Lung (tissue), 12 donors: ENCODE data around the gene C20orf173. TPM values are rescaled to one million over a fixed set of nuclear protein-coding genes. Genes with fewer than 3 reads are reported as not detected.

Source experiments
- ATAC-seq: fragments of 200-7000 bp; cut with Tn5 transposase; one replicate; pipeline ENCODE4 v1.9.1; 2020; ENCODE audit warnings: moderate number of reproducible peaks; ENCODE audit not compliant: insufficient read depth, low FRiP score
- DNase-seq, 3 donors: peaks; one replicate each; pipeline ENCODE4 v3.0.0-alpha.2; 2013 to 2017
- H3K27ac ChIP-seq, 2 donors: one replicate each; pipeline ENCODE4 v1.5.1; 2013; ENCODE audit warnings: mild to moderate bottlenecking in 2 of 2, moderate library complexity in 2 of 2, control low read depth in 1 of 2, inconsistent platforms in 1 of 2, low read depth in 1 of 2, low read length in 1 of 2
- H3K27me3 ChIP-seq, 3 donors: one replicate each; pipeline ENCODE4 v1.5.1; 2013; ENCODE audit warnings: low read length in 2 of 3; ENCODE audit not compliant: control insufficient read depth in 3 of 3, insufficient read depth in 3 of 3
- H3K36me3 ChIP-seq, 4 donors: one replicate each; pipeline ENCODE4 v1.5.1; 2013; ENCODE audit warnings: low read length in 4 of 4, mild to moderate bottlenecking in 1 of 4, moderate library complexity in 1 of 4; ENCODE audit not compliant: control insufficient read depth in 4 of 4, insufficient read depth in 4 of 4
- H3K4me1 ChIP-seq, 5 donors: one replicate each; pipeline ENCODE4 v1.5.1; 2013; ENCODE audit warnings: low read length in 5 of 5, mild to moderate bottlenecking in 2 of 5, moderate library complexity in 1 of 5; ENCODE audit not compliant: control insufficient read depth in 5 of 5, insufficient read depth in 5 of 5
- H3K4me3 ChIP-seq: one replicate; pipeline ENCODE4 v1.5.1; 2013; ENCODE audit warnings: mild to moderate bottlenecking, control low read depth, moderate library complexity
- H3K9ac ChIP-seq, 2 donors: one replicate each; pipeline ENCODE4 v1.5.1; 2013; ENCODE audit warnings: low read length in 2 of 2, control low read depth in 1 of 2; ENCODE audit not compliant: insufficient read depth in 1 of 2
- H3K9me3 ChIP-seq, 4 donors: one replicate each; pipeline ENCODE4 v1.5.1; 2013; ENCODE audit warnings: low read length in 3 of 4, mild to moderate bottlenecking in 1 of 4, moderate library complexity in 1 of 4; ENCODE audit not compliant: control insufficient read depth in 4 of 4, insufficient read depth in 3 of 4
- WGBS, 2 donors: extraction: QIAGEN DNeasy Blood & Tissue Kit; methylation state at CpG; one replicate each; pipeline ENCODE4 v1.1.7; 2013; 5-methylcytosine and 5-hydroxymethylcytosine counted together
- polyA plus RNA-seq, 2 donors: library from polyadenylated mRNA; stranded (reverse); fragments of 200-250 nt; gene quantifications; one replicate each; pipeline ENCODE4 v1.2.1, GENCODE V29; 2013
- total RNA-seq, 2 donors: library from RNA; depleted of rRNA in 1 of 2; stranded (reverse); fragments of >200 nt in 1 of 2; gene quantifications; one replicate each; pipeline ENCODE4 v1.2.1, GENCODE V29; 2014 to 2021
- TF ChIP-seq, protein P1 (sequence below): IDR thresholded peaks from 2 replicates; pipeline ENCODE4 v1.5.1; 2012; ENCODE audit warnings: mild to moderate bottlenecking; ENCODE audit errors: control extremely low read depth, extremely low read depth
- donor health status: control.
- donor health status: control.
- donor health status: Bipolar disorder and iron deficiency.
- donor health status: healthy.
- donor health status: DM: yes; HTN: yes; CAD: no.

C20orf173 gene
- total and polyA plus RNA-seq, 4 donors, result not detected

DNA sequence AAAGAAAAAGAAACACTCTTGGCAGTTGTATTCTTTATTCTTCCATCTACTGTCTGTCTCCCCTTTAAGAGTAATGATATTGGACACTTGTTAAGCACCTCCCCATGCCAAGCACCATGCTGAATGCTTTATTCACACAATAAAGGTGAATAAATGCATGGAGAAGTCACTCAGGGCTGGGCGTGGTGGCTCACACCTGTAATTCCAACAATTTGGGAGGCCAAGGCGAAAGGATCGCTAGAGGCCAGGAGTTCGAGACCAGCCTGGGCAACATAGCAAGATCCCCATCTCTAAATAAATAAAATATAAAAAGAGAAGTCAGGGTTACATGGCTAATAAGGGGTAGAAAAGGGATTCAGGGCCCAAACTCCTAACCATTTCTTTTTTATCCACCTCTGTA lies 42.0 kb downstream of the C20orf173 start:
- H3K4me3 ChIP-seq, result no peak overlapping the region
- no peak for ATAC-seq
- H3K27me3 ChIP-seq, result no peaks in the 10 kb centered on the region
- H3K27ac ChIP-seq, result no peak overlapping the region
- no peaks in the 10 kb centered on the region for H3K9me3 ChIP-seq
- TF ChIP-seq, protein P1, sequence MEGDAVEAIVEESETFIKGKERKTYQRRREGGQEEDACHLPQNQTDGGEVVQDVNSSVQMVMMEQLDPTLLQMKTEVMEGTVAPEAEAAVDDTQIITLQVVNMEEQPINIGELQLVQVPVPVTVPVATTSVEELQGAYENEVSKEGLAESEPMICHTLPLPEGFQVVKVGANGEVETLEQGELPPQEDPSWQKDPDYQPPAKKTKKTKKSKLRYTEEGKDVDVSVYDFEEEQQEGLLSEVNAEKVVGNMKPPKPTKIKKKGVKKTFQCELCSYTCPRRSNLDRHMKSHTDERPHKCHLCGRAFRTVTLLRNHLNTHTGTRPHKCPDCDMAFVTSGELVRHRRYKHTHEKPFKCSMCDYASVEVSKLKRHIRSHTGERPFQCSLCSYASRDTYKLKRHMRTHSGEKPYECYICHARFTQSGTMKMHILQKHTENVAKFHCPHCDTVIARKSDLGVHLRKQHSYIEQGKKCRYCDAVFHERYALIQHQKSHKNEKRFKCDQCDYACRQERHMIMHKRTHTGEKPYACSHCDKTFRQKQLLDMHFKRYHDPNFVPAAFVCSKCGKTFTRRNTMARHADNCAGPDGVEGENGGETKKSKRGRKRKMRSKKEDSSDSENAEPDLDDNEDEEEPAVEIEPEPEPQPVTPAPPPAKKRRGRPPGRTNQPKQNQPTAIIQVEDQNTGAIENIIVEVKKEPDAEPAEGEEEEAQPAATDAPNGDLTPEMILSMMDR, result no peak
- H3K9ac ChIP-seq, result no peak overlapping the region
- whole genome bisulfite sequencing, 2 donors, result 97 to 98% methylated on average over 4 of the region's 4 CpGs
- no peak for DNase-seq
- H3K4me1 ChIP-seq, result no peaks in the 10 kb centered on the region
- H3K36me3 ChIP-seq, result peaks cover 8 to 39% (median 25%) of the 10 kb centered on the region in 4 donors

DNA sequence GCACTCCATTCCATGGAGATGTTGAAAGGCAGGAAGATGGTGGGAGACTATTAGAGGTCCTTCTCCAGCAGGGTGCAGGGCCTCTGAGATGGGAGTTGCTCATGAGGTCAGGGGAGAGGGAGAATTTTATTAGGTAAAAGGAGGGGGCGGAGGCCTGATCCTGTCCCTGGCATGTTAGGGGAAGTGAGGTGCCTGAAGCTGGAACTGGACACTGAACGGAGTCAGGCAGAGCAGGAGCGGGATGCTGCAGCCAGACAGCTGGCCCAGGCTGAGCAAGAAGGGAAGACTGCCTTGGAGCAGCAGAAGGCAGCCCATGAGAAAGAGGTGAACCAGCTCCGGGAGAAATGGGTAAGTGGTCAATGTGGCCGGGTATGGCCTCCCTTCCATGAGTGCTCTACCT lies 49.7 kb downstream of the C20orf173 start:
- TF ChIP-seq, protein P1, result no peak
- ATAC-seq, result no peak
- no peak overlapping the region for H3K27ac ChIP-seq
- WGBS, 2 donors, result 97% methylated on average over 5 of the region's 5 CpGs
- H3K4me3 ChIP-seq, result no peak overlapping the region
- H3K9ac ChIP-seq, result no peak overlapping the region
- peaks cover 13 to 38% (median 36%) of the 10 kb centered on the region in 4 donors for H3K36me3 ChIP-seq
- no peaks in the 10 kb centered on the region for H3K4me1 ChIP-seq
- no peaks in the 10 kb centered on the region for H3K27me3 ChIP-seq
- no peak for DNase-seq
- no peaks in the 10 kb centered on the region for H3K9me3 ChIP-seq

DNA sequence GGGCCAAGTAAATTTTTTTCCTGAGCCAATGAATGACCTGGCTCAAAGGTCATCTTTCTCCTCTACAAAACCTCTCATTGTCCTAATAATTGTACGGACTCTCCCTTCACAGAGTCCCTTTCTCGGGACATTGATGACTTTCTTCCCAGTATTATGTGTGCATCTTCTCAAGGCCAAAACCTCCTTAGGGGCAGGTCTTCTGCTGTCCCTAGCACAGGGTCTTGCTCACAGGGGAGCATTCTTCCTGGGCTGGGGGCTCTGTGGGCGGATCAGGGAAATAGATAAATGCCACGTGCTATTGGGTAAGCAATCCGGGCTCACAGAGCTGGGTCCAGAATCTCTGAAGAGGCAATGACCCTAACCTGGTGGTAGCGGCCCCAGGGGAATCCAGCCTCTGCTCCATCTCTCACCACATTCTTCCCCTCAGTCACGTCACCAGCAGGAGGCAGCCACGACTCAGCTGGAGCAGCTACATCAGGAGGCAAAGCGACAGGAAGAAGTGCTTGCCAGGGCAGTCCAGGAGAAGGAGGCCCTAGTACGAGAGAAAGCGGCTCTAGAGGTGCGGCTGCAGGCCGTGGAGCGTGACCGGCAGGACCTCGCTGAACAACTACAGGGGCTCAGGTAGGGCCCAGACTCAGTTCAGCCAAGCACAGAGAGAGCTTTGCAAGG lies 50.5 kb downstream of the C20orf173 start:
- Histone ChIP-seq H3K36me3 (peaks cover 8 to 40% (median 38%) of the 10 kb centered on the region in 4 donors), H3K9ac (no peak overlapping the region), H3K27me3 (no peaks in the 10 kb centered on the region), H3K4me1 (no peaks in the 10 kb centered on the region), H3K27ac (no peak overlapping the region), H3K9me3 (no peaks in the 10 kb centered on the region), H3K4me3 (no peak overlapping the region)
- ATAC-seq (no peak), DNase-seq (no peak)
- WGBS, 2 donors, result 86 to 89% methylated on average over 16 of the region's 16 CpGs
- TF ChIP-seq, protein P1, result no peak

Other genes with a start within 250 kb of the C20orf173 start
- 100 to 1,000 TPM in 1 of 2 donors, 10 to 100 TPM in 1; 47.8 to 119 TPM for gene EIF6, start 244.9 kb downstream of the C20orf173 start, total RNA-seq
- 100 to 1,000 TPM; 118 to 191 TPM for gene EIF6, start 244.9 kb downstream of the C20orf173 start, polyA plus RNA-seq
- gene FAM83C, start 237.2 kb downstream of the C20orf173 start, total RNA-seq, result not detected
- gene FAM83C, start 237.2 kb downstream of the C20orf173 start, polyA plus RNA-seq, result not detected
- 10 to 100 TPM; 39.8 to 46.8 TPM for gene UQCC1, start 117.7 kb downstream of the C20orf173 start, total RNA-seq
- 10 to 100 TPM; 20.8 to 26.3 TPM for gene UQCC1, start 117.7 kb downstream of the C20orf173 start, polyA plus RNA-seq
- 1 to 10 TPM in 1 of 2 donors, under 1 TPM in 1; 0.21 to 1.1 TPM for gene GDF5, start 91.4 kb downstream of the C20orf173 start, total RNA-seq
- gene GDF5, start 91.4 kb downstream of the C20orf173 start, polyA plus RNA-seq, result 1 to 10 TPM in 1 of 2 donors, under 1 TPM in 1; 0.28 to 1.5 TPM
- 10 to 100 TPM; 27.0 to 34.5 TPM for gene CEP250, start 74.1 kb downstream of the C20orf173 start, total RNA-seq
- gene CEP250, start 74.1 kb downstream of the C20orf173 start, polyA plus RNA-seq, result 10 to 100 TPM in 1 of 2 donors, 1 to 10 TPM in 1; 8.7 to 12.3 TPM
- 100 to 1,000 TPM; 216 to 241 TPM for gene ERGIC3, start 12.4 kb upstream of the C20orf173 start, total RNA-seq
- gene ERGIC3, start 12.4 kb upstream of the C20orf173 start, polyA plus RNA-seq, result 100 to 1,000 TPM; 173 to 208 TPM
- 1 to 10 TPM; 2.0 to 5.7 TPM for gene SPAG4, start 86.2 kb upstream of the C20orf173 start, total RNA-seq
- gene SPAG4, start 86.2 kb upstream of the C20orf173 start, polyA plus RNA-seq, result 1 to 10 TPM; 1.9 to 5.4 TPM
- gene CPNE1, start 135.2 kb upstream of the C20orf173 start, total RNA-seq, result 100 to 1,000 TPM in 1 of 2 donors, 10 to 100 TPM in 1; 91.9 to 180 TPM
- 100 to 1,000 TPM; 119 to 161 TPM for gene CPNE1, start 135.2 kb upstream of the C20orf173 start, polyA plus RNA-seq
- 10 to 100 TPM; 59.2 to 75.0 TPM for gene RBM12, start 135.2 kb upstream of the C20orf173 start, total RNA-seq
- gene RBM12, start 135.2 kb upstream of the C20orf173 start, polyA plus RNA-seq, result 10 to 100 TPM in 1 of 2 donors, 1 to 10 TPM in 1; 9.5 to 19.6 TPM
- gene NFS1, start 169.7 kb upstream of the C20orf173 start, total RNA-seq, result 10 to 100 TPM; 24.1 to 33.9 TPM
- 10 to 100 TPM; 18.8 to 23.2 TPM for gene NFS1, start 169.7 kb upstream of the C20orf173 start, polyA plus RNA-seq
- gene ROMO1, start 169.8 kb upstream of the C20orf173 start, total RNA-seq, result 100 to 1,000 TPM in 1 of 2 donors, 10 to 100 TPM in 1; 98.6 to 176 TPM
- 100 to 1,000 TPM; 369 to 501 TPM for gene ROMO1, start 169.8 kb upstream of the C20orf173 start, polyA plus RNA-seq
- gene RBM39, start 212.6 kb upstream of the C20orf173 start, total RNA-seq, result 100 to 1,000 TPM; 230 to 689 TPM
- gene RBM39, start 212.6 kb upstream of the C20orf173 start, polyA plus RNA-seq, result 100 to 1,000 TPM; 162 to 481 TPM
- gene PHF20, start 242.4 kb upstream of the C20orf173 start, total RNA-seq, result 10 to 100 TPM; 46.5 to 51.5 TPM
- gene PHF20, start 242.4 kb upstream of the C20orf173 start, polyA plus RNA-seq, result 10 to 100 TPM; 17.5 to 18.7 TPM